Neuronal stem cell (in vitro differentiated cells): ENCODE measurements around the gene USP10.
A peak's percentile ranks its signal among the peaks of the same experiment; 100 is the strongest.

Experiments used
- DNase-seq: peaks from one replicate; pipeline ENCODE4 v3.0.0-alpha.2; 2013; ENCODE audit warnings: low spot score
- H2AFZ ChIP-seq: one replicate; pipeline ENCODE4 v1.6.1; 2013; ENCODE audit warnings: mild to moderate bottlenecking, low read length, inconsistent platforms
- H2AK5ac ChIP-seq: 2 replicates; pipeline ENCODE4 v1.6.1; 2013; ENCODE audit warnings: low read depth, mild to moderate bottlenecking, inconsistent platforms, low read length, moderate library complexity, mixed read lengths
- H2BK120ac ChIP-seq: 2 replicates; pipeline ENCODE4 v1.6.1; 2013; ENCODE audit warnings: low read depth, mild to moderate bottlenecking, inconsistent platforms, low read length, moderate library complexity, mixed read lengths
- H2BK12ac ChIP-seq: one replicate; pipeline ENCODE4 v1.6.1; 2013; ENCODE audit warnings: low read length, inconsistent platforms
- H2BK15ac ChIP-seq: 2 replicates; pipeline ENCODE4 v1.6.1; 2013; ENCODE audit warnings: mild to moderate bottlenecking, low read length, inconsistent platforms, mixed read lengths
- H2BK5ac ChIP-seq: one replicate; pipeline ENCODE4 v1.6.1; 2013; ENCODE audit warnings: inconsistent platforms, mild to moderate bottlenecking, low read length, moderate library complexity
- H3K14ac ChIP-seq: one replicate; pipeline ENCODE4 v1.6.1; 2013; ENCODE audit warnings: low read length, inconsistent platforms
- H3K18ac ChIP-seq: 2 replicates; pipeline ENCODE4 v1.6.1; 2013; ENCODE audit warnings: low read length, inconsistent platforms
- H3K23ac ChIP-seq: 2 replicates; pipeline ENCODE4 v1.6.1; 2013; ENCODE audit warnings: low read depth, mild to moderate bottlenecking, mixed read lengths, low read length, inconsistent platforms; ENCODE audit not compliant: poor library complexity
- H3K27ac ChIP-seq: replicated peaks from 3 replicates; pipeline ENCODE4 v1.5.1; 2013; ENCODE audit warnings: low read length, inconsistent platforms
- H3K27me3 ChIP-seq, 3 experiments: 2 replicates each; pipeline ENCODE4 v1.6.1; 2013; ENCODE audit warnings: low read length in 3 of 3, mild to moderate bottlenecking in 2 of 3, inconsistent platforms in 1 of 3, low read depth in 1 of 3, mixed read lengths in 1 of 3, moderate library complexity in 1 of 3; ENCODE audit not compliant: control insufficient read depth in 3 of 3, insufficient read depth in 3 of 3
- H3K36me3 ChIP-seq, 2 donors: replicated peaks in 1 of 2; 2 replicates each; pipeline ENCODE4 v1.6.1; 2013; ENCODE audit warnings: low read length in 2 of 2; ENCODE audit not compliant: control insufficient read depth in 2 of 2, insufficient read depth in 2 of 2
- H3K4ac ChIP-seq: 2 replicates; pipeline ENCODE4 v1.6.1; 2013; ENCODE audit warnings: inconsistent platforms, mild to moderate bottlenecking, low read length, moderate library complexity
- H3K4me1 ChIP-seq, 2 donors: 1 replicate in 1 of 2; 2 replicates in 1 of 2; pipeline ENCODE4 v1.6.1; 2013; ENCODE audit warnings: low read length in 2 of 2, low read depth in 1 of 2; ENCODE audit not compliant: control insufficient read depth in 2 of 2, insufficient read depth in 1 of 2
- H3K4me2 ChIP-seq: one replicate; pipeline ENCODE4 v1.6.1; 2013; ENCODE audit warnings: mild to moderate bottlenecking, low read length, inconsistent platforms; ENCODE audit not compliant: insufficient read depth, poor library complexity, severe bottlenecking
- H3K4me3 ChIP-seq, 2 donors: 2 replicates each; pipeline ENCODE4 v1.5.1; 2013; ENCODE audit warnings: low read length in 2 of 2, mild to moderate bottlenecking in 2 of 2, inconsistent platforms in 1 of 2, moderate library complexity in 1 of 2
- H3K79me1 ChIP-seq: one replicate; pipeline ENCODE4 v1.6.1; 2013; ENCODE audit warnings: low read depth, mild to moderate bottlenecking, inconsistent platforms, low read length, moderate library complexity
- H3K9ac ChIP-seq: one replicate; pipeline ENCODE4 v1.6.1; 2013; ENCODE audit warnings: mild to moderate bottlenecking, low read depth, low read length, inconsistent platforms; ENCODE audit not compliant: poor library complexity
- H3K9me3 ChIP-seq, 2 donors: replicated peaks in 1 of 2; 2 replicates each; pipeline versions ENCODE3 to v1.6.1; 2013; ENCODE audit warnings: low read length in 2 of 2, mild to moderate bottlenecking in 2 of 2, inconsistent platforms in 1 of 2, low read depth in 1 of 2, mixed read lengths in 1 of 2, moderate library complexity in 1 of 2; ENCODE audit not compliant: control insufficient read depth in 2 of 2, insufficient read depth in 1 of 2
- H4K8ac ChIP-seq: one replicate; pipeline ENCODE4 v1.6.1; 2013; ENCODE audit warnings: low read depth, mild to moderate bottlenecking, inconsistent platforms, low read length, moderate library complexity
- H4K91ac ChIP-seq: one replicate; pipeline ENCODE4 v1.6.1; 2013; ENCODE audit warnings: low read length, low read depth, mild to moderate bottlenecking, inconsistent platforms; ENCODE audit not compliant: poor library complexity
- WGBS, 2 donors: extraction: QIAGEN DNeasy Blood & Tissue Kit; methylation state at CpG; one replicate each; pipeline ENCODE4 v1.1.7; 2013; ENCODE audit warnings: missing lambda C conversion rate in 2 of 2, mixed read lengths in 1 of 2; ENCODE audit not compliant: insufficient read length in 2 of 2, insufficient replicate concordance in 1 of 2; ENCODE audit errors: extremely low coverage in 2 of 2; 5-methylcytosine and 5-hydroxymethylcytosine counted together

USP10 gene

DNA sequence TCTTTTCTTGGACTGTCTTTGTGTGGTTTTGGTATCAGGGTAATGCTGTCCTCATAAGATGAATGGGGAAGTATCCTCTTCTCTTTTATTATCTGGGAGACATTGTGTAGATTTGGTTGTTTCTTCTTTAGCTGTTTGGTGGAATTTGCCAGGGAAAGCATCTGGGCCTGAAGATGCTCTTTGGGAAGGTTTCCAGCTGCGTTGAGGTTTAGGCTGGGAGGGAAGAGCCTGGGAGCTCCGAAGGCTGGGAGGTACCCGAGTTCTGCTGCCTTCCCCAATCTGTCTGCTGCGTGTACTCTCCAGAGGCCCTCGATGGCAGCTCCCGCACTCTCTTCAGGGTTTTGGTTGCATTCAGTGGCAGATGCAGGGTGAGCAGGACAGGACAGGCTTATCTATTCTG, 94.4 kb downstream of the USP10 start:
- Histone ChIP-seq H3K18ac (peak overlapping the region; percentile 40), H3K4me2 (no peak overlapping the region), H4K91ac (no peak overlapping the region), H3K79me1 (no peaks in the 10 kb centered on the region), H2BK120ac (no peak overlapping the region), H3K4ac (no peak overlapping the region), H2BK12ac (no peak overlapping the region), H3K9me3 (no peaks in the 10 kb centered on the region), H3K27me3 (no peaks in the 10 kb centered on the region), H2BK15ac (no peak overlapping the region), H2AK5ac (no peak overlapping the region), H2AFZ (no peak overlapping the region), H4K8ac (no peak overlapping the region), H3K4me1 (no peaks in the 10 kb centered on the region), H3K9ac (no peak overlapping the region), H3K23ac (no peak overlapping the region), H3K27ac (no peak overlapping the region), H3K4me3 (no peak overlapping the region), H3K36me3 (peaks cover 0 to 3% of the 10 kb centered on the region in 2 donors), H3K14ac (peak overlapping the region; percentile 47), H2BK5ac (no peak overlapping the region)
- no peak for DNase-seq
- WGBS, 2 donors = no CpG with 5 or more reads among the region's 6 CpGs

DNA sequence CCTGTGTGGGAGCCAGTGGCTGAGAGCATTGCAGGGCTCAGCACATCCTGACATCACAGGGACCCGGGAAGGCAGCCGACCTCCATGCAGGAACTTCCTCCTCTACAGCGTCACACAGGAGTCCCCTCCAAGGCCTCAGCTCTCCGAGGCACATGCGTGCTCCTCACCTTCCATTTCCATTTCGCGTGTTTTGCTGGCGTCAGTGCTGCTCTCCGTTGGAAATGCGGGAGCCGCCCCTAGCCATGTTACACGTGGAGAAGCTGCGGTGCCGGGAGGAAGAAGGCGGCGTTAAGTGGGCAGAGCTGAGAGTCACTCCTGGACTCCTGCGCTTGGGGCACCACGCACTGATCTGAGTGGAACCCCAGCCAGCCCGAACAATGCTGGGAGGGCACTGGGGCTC, 94.8 kb downstream of the USP10 start:
- Histone ChIP-seq H3K4me2 (no peak overlapping the region), H3K79me1 (no peaks in the 10 kb centered on the region), H3K27ac (no peak overlapping the region), H3K18ac (peak overlapping the region; percentile 31), H3K23ac (peak overlapping the region; percentile 25), H2AK5ac (peak overlapping the region; percentile 25), H3K4ac (no peak overlapping the region), H3K4me1 (no peaks in the 10 kb centered on the region), H3K14ac (peak overlapping the region; percentile 47), H2BK5ac (no peak overlapping the region), H3K9ac (no peak overlapping the region), H3K4me3 (no peak overlapping the region), H3K9me3 (no peaks in the 10 kb centered on the region), H4K8ac (no peak overlapping the region), H2BK12ac (no peak overlapping the region), H2BK15ac (no peak overlapping the region), H3K27me3 (no peaks in the 10 kb centered on the region), H2AFZ (no peak overlapping the region), H3K36me3 (peaks cover 0 to 3% of the 10 kb centered on the region in 2 donors), H2BK120ac (no peak overlapping the region), H4K91ac (no peak overlapping the region)
- DNase-seq = no peak
- WGBS, 2 donors = no CpG with 5 or more reads among the region's 19 CpGs

DNA sequence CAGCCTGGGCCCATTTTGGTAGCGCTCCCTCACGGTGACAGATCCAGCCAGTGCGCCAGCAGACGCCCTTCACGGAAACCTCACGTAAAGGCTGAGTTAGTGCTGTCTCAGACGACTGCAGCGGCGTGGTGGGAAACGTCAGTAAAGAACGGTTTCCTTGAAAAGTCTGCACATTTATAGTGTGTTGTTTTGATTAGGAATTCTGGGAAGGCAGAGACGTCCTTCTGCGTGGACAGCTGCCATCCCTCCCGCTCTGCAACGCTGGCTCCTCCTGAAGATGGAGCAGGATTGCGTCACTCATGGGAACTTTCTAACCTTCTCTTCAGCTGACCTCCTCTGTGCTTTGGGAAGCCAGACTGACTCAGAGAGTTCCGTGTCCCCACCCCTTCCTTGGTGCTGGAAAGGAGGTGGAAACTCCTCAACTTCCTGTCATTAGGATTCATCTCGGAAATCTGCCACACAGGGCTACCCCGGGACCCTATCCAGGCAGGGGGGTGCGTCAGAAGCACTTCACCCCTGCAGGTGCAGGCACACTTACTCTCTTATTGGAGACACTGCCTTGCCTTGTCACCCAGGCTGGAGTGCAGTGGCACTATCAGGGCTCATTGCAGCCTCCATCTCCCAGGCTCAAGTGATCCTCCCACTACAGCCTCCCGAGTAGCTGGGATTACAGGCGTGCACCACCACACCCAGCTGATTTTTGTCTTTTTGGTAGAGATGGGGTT, 95.7 kb downstream of the USP10 start:
- Histone ChIP-seq H3K27ac (no peak overlapping the region), H3K4ac (no peak overlapping the region), H3K9ac (peak overlapping the region; percentile 60), H2BK120ac (no peak overlapping the region), H4K8ac (no peak overlapping the region), H3K36me3 (peaks cover 0 to 3% of the 10 kb centered on the region in 2 donors), H3K9me3 (no peaks in the 10 kb centered on the region), H2BK15ac (no peak overlapping the region), H2BK5ac (peak overlapping the region; percentile 59), H3K4me2 (no peak overlapping the region), H3K23ac (no peak overlapping the region), H4K91ac (no peak overlapping the region), H3K27me3 (no peaks in the 10 kb centered on the region), H2AFZ (no peak overlapping the region), H2AK5ac (no peak overlapping the region), H3K79me1 (no peaks in the 10 kb centered on the region), H3K4me1 (no peaks in the 10 kb centered on the region), H3K18ac (peak overlapping the region; percentile 65), H3K4me3 (no peak overlapping the region), H3K14ac (no peak overlapping the region), H2BK12ac (no peak overlapping the region)
- no CpG with 5 or more reads among the region's 22 CpGs for WGBS, 2 donors
- no peak for DNase-seq

- Histone ChIP-seq H4K91ac (no peak overlapping the region), H3K27ac (no peak overlapping the region), H3K4me1 (no peaks in the 10 kb centered on the region), H3K27me3 (no peaks in the 10 kb centered on the region), H3K36me3 (peaks cover 0 to 2% of the 10 kb centered on the region in 2 donors), H3K79me1 (no peaks in the 10 kb centered on the region), H3K9me3 (no peaks in the 10 kb centered on the region), H2BK15ac (no peak overlapping the region), H2BK120ac (no peak overlapping the region), H3K4me3 (no peak overlapping the region), H3K4me2 (no peak overlapping the region), H3K9ac (no peak overlapping the region), H3K23ac (no peak overlapping the region), H3K4ac (no peak overlapping the region), H4K8ac (no peak overlapping the region), H3K18ac (no peak overlapping the region), H2BK12ac (no peak overlapping the region), H3K14ac (no peak overlapping the region), H2AK5ac (no peak overlapping the region), H2AFZ (no peak overlapping the region), H2BK5ac (no peak overlapping the region)
- no CpG with 5 or more reads among the region's 8 CpGs for WGBS, 2 donors
- DNase-seq = no peak
Measured at GRCh38 chr16:84800158-84800978, 100.6 kb downstream of the USP10 start.
